Fibroblast of the aortic adventitia (primary cell): ENCODE measurements around the gene ZNF337. TPM values are rescaled to one million over a fixed set of nuclear protein-coding genes. Genes with fewer than 3 reads are reported as not detected.

Experiments
- DNase-seq: peaks from one replicate; pipeline ENCODE4 v3.0.0-alpha.2; 2010; ENCODE audit warnings: low read depth
- H3K4me3 ChIP-seq: 2 replicates; pipeline ENCODE4 v1.5.1; 2011; ENCODE audit warnings: low read depth, mild to moderate bottlenecking, control low read depth, low read length, moderate library complexity
- small RNA-seq: library from RNA; depleted of rRNA; stranded (forward); fragments of <200 nt; gene quantifications from one replicate; pipeline ENCODE3, GENCODE V24; 2012
- total RNA-seq: library from RNA; depleted of rRNA; stranded (reverse); fragments of >200 nt; gene quantifications from 2 replicates; pipeline ENCODE4 v1.2.3, GENCODE V29; 2012; ENCODE audit warnings: low replicate concordance
- TF ChIP-seq, protein P1 (sequence below): IDR thresholded peaks from 2 replicates; pipeline ENCODE4 v1.5.1; 2011; ENCODE audit warnings: mild to moderate bottlenecking, low read length, control low read depth, inconsistent platforms; ENCODE audit not compliant: insufficient read depth

Gene ZNF337
- total RNA-seq, 1 donor = 8.6 TPM

GRCh38 chr20:25629816-25630499 lies 66.7 kb downstream of the ZNF337 start:
- H3K4me3 ChIP-seq = no peak overlapping the region
- TF ChIP-seq, protein P1, sequence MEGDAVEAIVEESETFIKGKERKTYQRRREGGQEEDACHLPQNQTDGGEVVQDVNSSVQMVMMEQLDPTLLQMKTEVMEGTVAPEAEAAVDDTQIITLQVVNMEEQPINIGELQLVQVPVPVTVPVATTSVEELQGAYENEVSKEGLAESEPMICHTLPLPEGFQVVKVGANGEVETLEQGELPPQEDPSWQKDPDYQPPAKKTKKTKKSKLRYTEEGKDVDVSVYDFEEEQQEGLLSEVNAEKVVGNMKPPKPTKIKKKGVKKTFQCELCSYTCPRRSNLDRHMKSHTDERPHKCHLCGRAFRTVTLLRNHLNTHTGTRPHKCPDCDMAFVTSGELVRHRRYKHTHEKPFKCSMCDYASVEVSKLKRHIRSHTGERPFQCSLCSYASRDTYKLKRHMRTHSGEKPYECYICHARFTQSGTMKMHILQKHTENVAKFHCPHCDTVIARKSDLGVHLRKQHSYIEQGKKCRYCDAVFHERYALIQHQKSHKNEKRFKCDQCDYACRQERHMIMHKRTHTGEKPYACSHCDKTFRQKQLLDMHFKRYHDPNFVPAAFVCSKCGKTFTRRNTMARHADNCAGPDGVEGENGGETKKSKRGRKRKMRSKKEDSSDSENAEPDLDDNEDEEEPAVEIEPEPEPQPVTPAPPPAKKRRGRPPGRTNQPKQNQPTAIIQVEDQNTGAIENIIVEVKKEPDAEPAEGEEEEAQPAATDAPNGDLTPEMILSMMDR = no peak
- DNase-seq = no peak

GRCh38 chr20:25626779-25627178 lies 69.9 kb downstream of the ZNF337 start:
- TF ChIP-seq, protein P1 = no peak
- no peak for DNase-seq

DNA sequence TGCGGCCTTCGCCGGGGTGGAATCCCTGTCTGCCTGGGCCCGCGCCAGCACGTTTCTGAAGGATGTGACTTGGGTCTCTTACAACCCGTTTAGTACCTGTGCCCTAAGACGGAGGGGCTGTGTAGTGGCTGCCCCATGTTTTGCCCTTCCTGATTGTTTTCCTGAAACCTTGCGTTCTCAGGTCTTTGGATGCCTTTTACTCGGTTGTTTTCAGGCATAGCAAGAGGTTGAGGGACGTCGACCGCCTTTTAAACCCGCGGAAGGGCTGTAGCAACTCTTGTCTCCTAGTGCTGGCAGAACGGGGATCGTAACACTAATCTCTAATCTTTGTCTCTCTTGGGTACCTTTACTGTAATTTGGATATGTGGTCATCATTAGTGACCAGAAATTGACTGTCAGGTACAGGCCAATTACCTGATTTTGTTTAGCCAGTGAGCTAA lies 72.1 kb downstream of the ZNF337 start:
- TF ChIP-seq, protein P1 = no peak
- peak overlapping the region; percentile 90 for H3K4me3 ChIP-seq
- DNase-seq = no peak

More at GRCh38 chr20:25626779-25627178, 69.9 kb downstream of the ZNF337 start:
- no peak overlapping the region for H3K4me3 ChIP-seq

Small RNAs within 50 kb of the gene (small RNA-seq; reads per million reads assigned to genes)
- gene RN7SL594P = not detected

Other genes starting within 250 kb of the ZNF337 start
- 6.5 and 31.0 TPM in 2 replicates for gene NINL, start 111.3 kb downstream of the ZNF337 start, total RNA-seq
- gene NANP, start 72.8 kb downstream of the ZNF337 start, total RNA-seq = 9.3 and 13.7 TPM in 2 replicates